NK-92 treated with Interleukin-12 subunit alpha and Interleukin-12 subunit beta, amount 100 ng/mL, for 24 hours (cell line): ENCODE results near the gene OSBPL10.

Source experiments
- DNase-seq: peaks from one replicate; lab custom pipeline; 2025; lab: John Stamatoyannopoulos, UW

Gene OSBPL10

DNA sequence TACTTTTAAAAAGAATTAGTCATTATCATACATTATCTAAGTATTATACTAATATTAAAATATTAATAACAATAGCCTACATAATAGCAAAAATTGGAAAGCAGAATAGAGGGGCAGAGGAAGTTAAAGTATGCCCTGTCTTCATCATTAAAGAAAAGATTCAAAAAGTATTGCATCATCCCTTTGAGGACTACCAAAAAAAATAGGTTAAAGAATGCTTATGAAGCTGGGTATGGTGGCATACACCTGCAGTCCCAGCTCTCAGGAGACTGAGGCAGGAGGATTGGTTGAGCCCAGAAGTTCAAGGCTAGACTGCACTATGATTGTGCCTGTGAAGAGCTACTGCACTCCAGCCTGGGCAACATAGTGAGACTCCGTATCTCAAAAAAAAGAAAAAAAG, 240.7 kb downstream of the OSBPL10 start:
- DNase-seq = no peak

DNA sequence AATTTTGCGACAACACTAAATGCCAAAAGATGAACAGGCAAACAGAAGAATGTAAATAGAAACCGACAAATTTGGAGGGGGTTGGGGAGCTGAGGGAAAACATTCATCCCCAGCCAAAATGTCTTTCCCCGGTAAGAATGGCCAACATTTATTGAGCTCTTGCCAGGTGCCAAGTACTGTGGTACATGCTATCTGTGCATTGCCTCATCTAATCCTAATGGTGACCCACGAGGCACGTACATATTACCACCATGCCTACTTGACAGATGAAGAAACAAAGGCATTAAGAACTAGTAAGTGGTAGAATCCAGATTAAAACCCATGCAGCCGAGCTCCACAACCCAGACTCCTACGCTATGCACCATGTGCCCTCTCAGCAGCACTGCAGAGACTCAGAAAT, 242.7 kb downstream of the OSBPL10 start:
- no peak for DNase-seq

DNA sequence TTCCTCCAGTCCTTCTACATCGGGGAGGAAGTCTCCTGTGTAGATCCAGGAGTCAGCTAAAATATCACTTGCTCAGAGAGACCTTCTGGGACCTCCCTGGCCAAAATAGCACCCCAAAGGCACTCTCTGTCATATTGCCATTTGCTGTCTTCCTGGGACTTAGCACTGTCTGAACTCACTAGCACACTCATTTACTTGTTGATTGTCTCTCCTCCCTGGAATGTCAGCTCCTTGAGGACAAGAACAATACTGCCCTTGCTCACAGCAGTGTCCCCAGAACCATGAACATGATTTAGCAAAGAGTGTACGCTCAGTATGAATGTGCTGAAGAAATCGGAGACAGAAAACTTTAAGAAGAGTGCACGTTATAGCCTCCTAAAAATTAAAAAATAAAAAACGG, 245.4 kb downstream of the OSBPL10 start:
- DNase-seq = no peak

DNA sequence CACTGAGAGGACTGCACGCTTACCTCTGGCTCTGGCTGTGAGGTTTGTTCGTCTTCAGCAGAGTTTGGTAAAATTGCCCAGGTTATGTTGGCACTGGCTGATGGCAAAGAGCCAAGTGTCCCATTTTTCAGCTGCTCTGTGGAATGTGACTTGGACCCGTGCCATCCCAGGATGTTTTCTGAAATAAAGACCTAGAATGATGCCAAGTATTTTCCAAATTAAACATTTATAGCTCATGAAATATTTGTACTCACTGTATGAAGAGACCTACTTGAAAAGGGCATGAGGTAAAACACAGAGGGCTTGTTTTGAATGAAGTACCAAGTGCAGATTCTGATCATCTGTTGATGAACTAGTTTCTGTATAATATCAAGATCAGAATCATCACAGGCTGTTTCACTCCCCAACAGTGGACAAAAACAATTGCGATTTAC, 247.8 kb downstream of the OSBPL10 start:
- DNase-seq = no peak

DNA sequence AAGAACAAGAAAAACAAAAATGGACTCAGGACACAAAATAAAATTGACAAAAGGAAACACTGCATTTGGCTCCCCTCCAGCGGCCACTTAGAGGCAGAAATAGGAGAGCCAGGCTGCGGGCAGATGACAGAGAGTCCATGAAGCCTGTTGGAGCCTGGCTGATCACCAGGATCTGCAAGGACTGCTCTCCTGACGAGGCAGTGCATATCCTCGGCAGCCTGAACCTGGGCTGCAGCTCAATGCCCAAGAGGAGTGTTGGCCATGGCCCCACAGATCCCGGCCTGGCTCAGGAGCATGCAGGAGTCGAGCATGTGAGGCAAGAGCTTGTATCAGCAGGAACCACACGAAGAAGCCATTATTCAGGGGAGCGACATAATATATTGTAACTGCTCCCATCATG, 248.5 kb downstream of the OSBPL10 start:
- DNase-seq = no peak

DNA sequence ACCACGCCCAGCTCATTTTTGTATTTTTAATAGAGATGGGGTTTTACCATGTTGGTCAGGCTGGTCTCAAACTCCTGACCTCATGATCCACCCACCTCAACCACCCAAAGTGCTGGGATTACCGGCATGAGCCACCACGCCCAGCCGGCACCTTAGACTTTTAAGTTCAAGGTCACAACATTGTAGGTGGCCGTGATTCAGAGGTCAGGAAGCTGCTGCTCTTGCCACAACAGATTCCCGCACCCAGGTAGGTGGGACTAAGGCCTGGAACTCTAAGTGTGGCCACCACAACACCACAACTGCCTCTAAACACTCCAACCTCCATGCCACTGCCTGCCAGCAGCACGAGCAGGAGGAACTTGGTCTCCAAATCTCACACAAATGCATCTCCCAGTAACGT, 251.5 kb downstream of the OSBPL10 start:
- no peak for DNase-seq

DNA sequence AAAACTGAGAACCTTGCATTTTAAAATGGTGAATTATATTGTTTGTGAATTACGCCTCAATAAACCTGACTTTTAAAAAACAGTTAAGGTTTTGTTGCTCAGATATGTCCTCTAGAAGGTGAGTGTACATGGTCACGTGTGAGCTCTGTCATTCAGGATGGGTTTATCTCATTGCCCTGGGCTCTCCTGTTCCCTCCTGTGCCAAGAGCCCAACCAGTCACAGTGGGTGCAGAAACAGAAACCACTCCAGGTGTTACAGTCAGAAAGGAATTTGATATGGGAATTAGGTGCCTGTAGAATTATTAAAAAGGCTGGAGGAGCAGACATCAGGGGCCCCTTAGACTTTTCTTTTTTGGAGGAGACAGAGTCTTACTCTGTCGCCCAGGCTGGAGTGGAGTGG, 252.0 kb downstream of the OSBPL10 start:
- no peak for DNase-seq

DNA sequence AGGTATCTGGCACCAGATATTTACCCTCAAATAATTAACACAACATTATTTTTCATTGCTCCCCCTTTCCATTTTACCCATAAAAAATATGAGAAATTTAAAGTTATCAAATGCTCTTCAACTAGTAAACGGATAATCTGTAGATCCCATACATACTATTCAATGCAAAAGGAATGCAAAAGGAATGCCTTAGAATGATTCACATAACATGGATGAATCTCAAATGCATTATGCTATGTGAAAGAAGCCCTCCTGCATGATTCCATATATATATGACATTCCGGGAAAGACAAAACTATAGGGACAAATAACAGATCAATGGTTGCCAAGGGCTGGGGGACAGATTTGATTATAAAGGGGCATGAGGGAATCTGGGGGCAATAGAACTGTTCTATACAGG, 252.7 kb downstream of the OSBPL10 start:
- no peak for DNase-seq

DNA sequence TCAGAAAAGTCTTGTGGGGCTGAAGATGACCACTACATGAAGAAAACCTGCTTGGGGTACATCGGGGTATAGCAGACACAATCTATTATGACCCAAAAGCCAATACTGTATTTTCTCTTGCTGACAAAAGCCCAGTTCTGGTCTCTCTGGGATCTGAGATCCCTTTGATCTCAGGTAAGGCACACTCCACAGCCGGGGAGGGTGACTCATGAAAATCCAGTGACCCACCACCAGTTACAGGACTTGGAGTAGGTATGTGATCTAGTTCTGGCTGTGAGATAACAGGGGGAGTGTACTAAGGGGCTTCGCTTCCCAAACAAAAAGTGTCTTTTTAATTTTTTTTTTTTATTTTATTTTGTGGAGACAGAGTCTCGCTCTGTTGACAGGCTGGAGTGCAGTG, 255.1 kb downstream of the OSBPL10 start:
- no peak for DNase-seq

DNA sequence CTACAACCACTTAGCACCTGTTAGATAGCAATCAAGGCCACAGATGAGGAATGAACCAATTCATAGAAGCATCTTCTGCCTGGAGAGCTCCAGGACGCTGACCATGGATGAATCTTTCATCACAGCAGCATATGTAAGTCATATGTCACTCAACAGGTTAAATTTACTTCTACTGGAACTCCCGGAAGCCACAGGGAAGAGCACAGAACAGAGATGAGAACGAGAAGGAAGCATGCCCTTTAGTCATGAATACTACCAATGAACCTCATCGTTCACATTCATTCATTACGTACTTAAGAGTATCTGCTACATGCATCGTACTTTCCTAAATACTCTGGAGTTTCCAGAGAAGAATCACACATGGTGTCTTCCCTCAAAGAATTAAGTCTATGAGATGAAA, 255.5 kb downstream of the OSBPL10 start:
- DNase-seq = no peak

DNA sequence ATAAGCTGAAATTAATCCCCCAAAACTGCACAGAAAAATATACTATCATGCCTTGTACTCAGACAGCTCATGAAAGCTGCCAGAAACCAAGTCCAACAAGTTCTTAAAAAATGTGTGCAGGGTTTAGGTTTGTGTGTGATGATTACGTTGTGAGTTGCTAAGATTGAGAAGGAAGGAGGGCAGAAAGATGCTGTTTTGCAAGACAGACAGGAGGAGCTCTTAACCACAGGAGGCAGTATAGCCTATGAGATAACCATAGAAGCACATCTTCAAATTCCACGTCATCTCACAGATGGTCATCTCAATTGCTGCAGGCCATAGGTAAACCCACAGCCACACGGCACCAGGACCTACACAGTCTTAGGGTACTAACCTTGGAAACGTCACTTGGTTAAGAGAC, 256.4 kb downstream of the OSBPL10 start:
- no peak for DNase-seq

DNA sequence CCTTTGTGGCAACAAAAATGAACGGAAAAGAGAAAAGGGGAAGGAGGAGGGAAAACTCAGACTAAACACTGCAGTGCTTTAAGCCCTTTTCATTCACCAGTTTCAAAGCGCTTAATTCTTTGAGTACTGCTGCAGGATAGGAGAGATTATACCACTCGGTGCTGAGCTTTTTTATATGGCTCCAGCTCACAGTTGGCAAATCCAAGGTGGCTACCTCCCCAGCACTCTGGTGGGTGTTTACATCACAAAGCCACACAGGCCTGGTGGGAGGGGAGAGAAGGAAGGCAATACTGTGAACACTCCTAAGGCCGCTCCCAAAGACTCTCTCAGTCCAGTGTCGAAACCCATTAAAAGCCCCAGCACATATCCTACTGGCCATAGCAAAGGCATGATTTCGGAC, 256.9 kb downstream of the OSBPL10 start:
- no peak for DNase-seq

DNA sequence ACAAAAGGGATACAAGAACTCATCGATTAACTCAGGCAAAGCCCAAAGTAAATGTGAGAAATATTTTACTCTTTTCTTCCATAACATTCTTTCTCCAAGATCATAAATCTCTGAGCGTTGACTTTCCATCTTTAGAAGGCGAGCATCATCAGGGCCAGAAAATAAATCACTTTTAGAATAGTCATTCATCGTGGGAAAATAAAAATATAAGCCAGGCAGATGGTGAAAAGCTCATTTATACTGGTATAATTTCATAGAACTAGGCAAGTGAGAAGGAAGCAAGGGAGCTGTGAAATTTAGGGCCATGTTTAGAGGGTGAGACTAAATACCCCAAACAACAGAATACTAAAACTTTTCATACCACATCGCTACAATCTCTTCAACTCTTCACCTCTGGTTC, 257.4 kb downstream of the OSBPL10 start:
- no peak for DNase-seq

DNA sequence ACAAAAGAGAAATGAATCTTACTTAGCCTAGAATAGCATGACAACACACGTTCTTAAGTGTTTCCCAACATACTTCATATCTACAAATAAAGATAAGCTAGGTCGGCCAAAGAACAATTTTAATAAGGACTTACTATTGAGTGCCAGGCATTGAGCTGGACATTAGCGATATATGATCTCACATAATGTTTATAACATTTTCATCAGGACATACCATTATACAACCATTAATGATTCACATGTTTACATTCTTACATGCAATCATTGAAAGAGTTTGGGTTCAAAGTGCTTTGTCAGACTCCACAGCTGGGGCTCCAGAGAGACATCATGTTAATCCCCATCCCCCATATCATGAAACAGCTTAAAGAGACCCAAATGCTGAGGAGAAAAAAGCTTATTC, 259.4 kb downstream of the OSBPL10 start:
- no peak for DNase-seq

DNA sequence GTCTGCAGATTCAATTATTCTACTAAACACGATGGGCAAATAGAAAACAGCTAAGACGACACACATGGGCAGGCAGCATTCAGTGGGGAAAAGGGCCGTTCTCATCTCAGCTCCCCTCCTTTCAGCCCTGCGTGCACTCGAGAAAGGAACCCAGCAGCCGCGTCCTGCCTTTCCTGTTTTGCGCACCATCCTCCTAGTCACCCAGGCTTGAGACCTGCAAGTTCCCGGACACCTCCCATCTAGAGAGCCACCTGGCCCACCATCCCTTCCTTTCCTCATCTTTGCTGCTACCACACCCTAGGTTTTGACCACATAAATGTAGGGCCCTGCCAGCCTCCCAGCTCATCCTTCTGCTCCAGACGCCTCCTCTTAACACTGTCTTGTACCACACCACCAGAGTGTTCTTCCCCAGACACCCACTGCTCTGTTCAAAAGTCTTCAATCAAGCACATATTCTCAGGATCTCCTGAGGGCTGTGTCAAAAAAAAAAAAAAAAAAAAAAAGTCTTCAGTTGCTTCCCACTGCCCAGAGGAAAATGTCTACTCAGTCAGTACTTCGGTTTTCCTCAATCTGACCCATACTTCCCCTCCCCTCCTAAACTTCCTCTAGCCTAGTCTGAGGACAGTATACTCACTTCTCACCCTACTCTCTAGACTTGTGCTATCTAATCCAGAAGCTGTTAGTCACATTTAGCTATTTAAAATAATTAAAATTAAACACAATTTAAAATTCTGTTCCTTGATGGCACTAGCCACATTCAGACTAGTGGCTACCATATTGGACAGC, 266.4 kb downstream of the OSBPL10 start:
- no peak for DNase-seq

DNA sequence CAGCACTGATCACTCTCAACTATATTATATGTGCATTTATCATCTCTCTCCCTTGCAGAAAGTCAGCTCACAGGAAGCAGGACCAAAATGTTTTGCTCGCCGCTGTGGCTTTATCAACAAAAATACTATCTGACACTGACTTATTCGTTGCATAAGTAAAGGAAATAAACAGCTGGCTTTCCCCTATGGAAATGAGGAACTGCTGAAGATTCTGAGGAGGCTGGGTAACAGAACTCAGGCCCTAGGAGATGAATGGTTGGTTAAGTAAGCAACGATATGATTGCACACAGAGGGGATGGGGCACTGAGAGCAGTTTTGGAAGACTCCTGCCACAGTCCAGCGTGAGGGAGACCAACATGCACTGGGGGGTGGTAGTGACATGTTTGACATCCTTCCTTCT, 267.2 kb downstream of the OSBPL10 start:
- DNase-seq = no peak

DNA sequence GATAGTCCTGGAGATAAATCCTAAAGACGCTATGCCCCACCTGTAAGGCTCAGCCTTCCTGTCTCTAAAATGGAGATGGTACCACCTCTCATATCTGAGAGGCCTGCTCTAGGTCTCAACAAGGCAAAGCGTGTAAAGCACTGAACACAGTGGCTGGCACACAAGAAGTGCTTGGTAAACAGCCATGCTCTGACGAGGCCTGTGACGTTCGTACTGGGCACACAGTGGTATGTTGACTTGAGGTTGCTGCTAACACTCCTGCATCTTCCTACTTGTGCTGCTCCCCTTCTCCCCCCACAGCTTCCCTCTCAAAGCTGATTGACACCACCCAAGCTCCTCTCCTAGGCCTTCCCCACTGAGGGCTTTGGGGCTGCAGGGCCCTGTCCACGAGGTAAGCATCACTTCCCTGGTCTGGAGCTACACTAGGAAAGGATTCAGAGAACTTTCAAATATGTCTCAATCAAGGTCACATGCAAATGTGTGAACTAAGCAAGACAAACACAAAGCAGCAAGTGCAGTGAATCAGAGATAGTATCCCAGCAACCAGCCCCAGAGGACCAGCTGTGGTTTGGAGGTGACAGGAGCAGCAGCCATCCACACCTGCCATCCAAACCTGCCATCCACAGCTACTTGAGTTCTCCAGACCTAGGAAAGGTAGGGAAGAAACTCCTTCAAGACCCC, 270.8 kb downstream of the OSBPL10 start:
- no peak for DNase-seq

DNA sequence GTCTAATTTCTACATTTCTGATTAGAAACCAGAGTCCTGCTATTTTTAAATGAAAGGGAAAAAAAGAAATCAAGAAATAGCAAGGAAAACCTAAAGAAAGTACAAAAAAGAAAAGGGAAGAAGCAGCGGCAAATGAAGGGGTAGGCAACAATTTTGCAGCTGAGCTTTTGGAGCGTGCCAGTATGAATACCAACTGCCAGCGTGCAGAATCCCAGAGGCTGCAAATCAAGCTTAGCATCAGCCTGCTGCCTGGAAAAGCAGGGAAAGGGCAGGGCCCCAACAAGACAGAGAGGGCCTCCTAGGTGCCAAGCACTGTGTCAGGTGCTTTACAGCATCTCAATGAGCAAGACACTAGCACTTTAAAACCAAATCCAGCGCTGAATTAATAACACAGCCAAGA, 271.5 kb downstream of the OSBPL10 start:
- DNase-seq = no peak

DNA sequence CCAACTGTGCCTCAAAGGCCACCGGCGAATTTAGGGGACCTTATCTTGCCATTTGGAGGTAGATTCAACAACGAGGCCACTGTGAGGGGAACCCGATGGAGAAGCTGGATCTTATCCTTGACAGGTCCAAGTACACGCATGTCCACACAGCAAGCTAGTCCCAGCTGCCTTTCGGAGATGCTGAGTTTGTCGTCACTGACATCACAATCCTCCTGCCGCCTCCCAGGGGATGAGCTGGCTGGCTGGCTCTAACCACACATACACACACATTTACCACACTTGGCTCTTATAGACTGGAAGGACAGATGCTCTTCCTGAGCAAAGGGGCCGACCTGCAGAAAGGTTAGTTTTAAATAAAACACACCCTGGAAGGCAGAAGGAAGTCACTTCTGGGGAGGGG, 272.1 kb downstream of the OSBPL10 start:
- no peak for DNase-seq

DNA sequence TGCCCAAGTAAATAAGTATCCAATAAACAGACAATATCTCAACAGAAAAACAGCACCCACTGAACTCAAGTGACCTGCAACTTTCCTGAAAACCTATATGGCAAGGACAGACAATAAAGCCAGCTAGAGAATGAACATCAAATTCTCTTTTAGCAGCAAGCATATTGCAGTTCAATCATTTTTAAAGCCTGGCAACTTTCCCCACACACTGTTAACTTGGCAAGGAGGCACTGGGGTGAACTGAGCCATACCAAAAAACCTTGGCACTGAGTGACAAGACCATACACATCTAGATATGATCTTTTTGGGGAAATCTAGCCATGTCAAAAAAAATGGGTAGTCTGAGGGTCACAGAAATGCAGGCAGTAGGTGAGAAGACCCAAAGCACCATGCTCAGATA, 273.8 kb downstream of the OSBPL10 start:
- no peak for DNase-seq

DNA sequence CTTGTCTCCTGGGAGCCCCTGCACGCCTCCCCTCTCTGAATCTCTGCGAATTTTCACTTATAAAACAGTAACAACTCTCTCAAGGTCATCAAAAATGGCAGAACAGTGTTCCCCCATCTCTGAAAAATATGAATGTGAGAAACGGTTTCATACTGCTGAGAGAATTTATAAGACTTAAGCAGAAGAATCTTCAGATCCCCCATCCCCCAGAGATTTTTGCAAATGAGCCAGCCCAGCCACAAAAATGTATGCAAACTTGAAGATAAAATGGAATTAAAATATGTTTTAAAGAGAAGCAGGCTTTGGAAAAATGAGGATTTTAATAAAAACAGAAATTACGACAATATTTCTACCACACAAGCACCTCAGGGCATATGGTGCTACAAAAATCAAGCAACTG, 275.3 kb downstream of the OSBPL10 start:
- no peak for DNase-seq

DNA sequence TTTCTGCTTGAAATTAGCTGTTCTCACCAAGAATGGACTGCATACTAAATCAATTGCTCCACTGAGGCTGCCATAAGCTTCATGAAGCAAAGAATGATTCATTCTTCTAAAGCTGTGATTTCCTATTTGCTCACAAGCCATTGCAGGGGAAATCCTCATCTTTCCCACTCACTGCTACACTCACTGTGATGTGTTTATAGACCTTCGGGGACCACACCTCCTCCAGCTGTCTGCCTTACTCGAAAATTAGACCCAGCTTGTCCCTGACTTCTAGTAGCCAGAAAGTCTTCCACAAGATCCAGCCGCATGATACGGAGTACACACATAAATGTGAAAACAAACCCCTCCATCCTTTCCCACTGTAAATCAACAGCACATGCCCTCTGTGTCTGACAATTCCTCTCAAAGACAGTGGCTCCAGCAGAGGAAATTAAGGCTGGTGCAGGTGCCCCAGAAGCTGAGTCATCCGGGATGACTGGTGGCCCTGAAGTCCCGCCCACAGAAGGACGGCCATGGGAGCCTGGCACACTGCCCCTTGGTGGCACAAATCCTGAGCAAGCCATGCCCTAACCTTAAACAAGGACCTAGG, 276.4 kb downstream of the OSBPL10 start:
- no peak for DNase-seq

DNA sequence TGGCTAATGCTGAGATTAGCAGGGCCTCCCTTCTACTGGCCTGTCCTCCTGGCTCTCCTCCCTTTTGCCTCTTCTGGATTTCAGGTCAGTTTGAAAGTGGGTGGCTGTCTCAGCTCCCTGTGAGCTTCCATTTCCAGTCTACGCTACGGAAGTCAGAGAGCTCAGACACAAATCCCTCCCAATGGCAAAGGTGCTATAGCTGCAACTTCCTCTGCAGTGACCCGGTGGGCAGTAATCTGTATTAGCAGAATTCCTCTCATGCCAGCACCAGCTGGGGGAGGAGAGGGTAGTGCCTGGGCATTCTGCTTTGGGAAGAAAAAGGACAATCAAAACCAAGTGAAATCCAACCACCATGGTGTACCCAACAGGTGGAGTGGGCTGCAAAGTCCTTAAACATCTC, 276.9 kb downstream of the OSBPL10 start:
- no peak for DNase-seq

DNA sequence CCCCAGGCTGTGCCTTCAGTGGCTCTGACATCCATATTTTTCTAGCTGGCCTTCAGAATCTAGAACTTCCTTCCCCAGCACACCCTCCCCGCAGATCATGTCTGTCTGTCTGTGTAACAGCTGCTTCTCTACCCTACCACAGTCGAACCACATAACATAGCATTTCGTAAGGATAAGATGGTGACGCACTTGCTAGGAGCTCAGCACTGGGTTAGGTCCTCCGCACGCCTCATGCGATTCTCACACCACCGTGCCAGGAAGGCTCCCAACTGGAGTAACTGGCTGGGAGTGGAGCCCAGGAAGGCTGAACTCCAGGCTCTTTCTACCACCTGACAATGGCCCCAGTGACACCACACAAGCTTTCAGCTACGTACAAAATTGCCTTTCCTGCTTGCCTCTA, 279.8 kb downstream of the OSBPL10 start:
- no peak for DNase-seq
